ENCODE measurements around the gene RPL7L1.

RPL7L1 gene

GRCh38 chr6:42904467-42904866, 25.1 kb downstream of the RPL7L1 start:
- DNase-seq (ENCODE audit: low read depth): no peak
- H3K4me3 ChIP-seq (ENCODE audit: low read depth, low read length): no peak overlapping the region
- no peak for TF ChIP-seq CTCF (IDR thresholded peaks at IDR 0.05; ENCODE audit: insufficient read depth, low read depth, low read length, missing control alignments)

GRCh38 chr6:42907336-42907735, 27.9 kb downstream of the RPL7L1 start:
- no peak for DNase-seq (ENCODE audit: low read depth)
- no peak for TF ChIP-seq CTCF (IDR thresholded peaks at IDR 0.05; ENCODE audit: insufficient read depth, low read depth, low read length, missing control alignments)

GRCh38 chr6:42909835-42910234, 30.4 kb downstream of the RPL7L1 start:
- H3K4me3 ChIP-seq (ENCODE audit: low read depth, low read length): no peak overlapping the region

More at GRCh38 chr6:42907336-42907735, 27.9 kb downstream of the RPL7L1 start:
- H3K4me3 ChIP-seq (ENCODE audit: low read depth, low read length): no peak overlapping the region

GRCh38 chr6:42911171-42912021, 32.0 kb downstream of the RPL7L1 start:
- TF ChIP-seq CTCF (IDR thresholded peaks at IDR 0.05; ENCODE audit: insufficient read depth, low read depth, low read length, missing control alignments): no peak
- H3K4me3 ChIP-seq (ENCODE audit: low read depth, low read length): no peak overlapping the region
- no peak for DNase-seq (ENCODE audit: low read depth)

More at GRCh38 chr6:42909835-42910234, 30.4 kb downstream of the RPL7L1 start:
- TF ChIP-seq CTCF (IDR thresholded peaks at IDR 0.05; ENCODE audit: insufficient read depth, low read depth, low read length, missing control alignments): no peak
- DNase-seq (ENCODE audit: low read depth): no peak

- no peak for TF ChIP-seq CTCF (IDR thresholded peaks at IDR 0.05; ENCODE audit: insufficient read depth, low read depth, low read length, missing control alignments)
- no peak overlapping the region for H3K4me3 ChIP-seq (ENCODE audit: low read depth, low read length)
- no peak for DNase-seq (ENCODE audit: low read depth)
Measured at GRCh38 chr6:42914546-42914945, 35.1 kb downstream of the RPL7L1 start.

GRCh38 chr6:42915732-42916131, 36.3 kb downstream of the RPL7L1 start, which contains the start of gene PTCRA:
Gene PTCRA, plus strand, starts transcription at chr6:42916053. Its CDS starts 17 bp downstream, at chr6:42916070.
- TF ChIP-seq CTCF (IDR thresholded peaks at IDR 0.05; ENCODE audit: insufficient read depth, low read depth, low read length, missing control alignments): no peak
- peak; percentile 32 for DNase-seq (ENCODE audit: low read depth)
- H3K4me3 ChIP-seq (ENCODE audit: low read depth, low read length): no peak within 1 kb of the TSS
